B cell (primary cell): ENCODE measurements around the gene CSNK2A2. TPM values are rescaled to one million over a fixed set of nuclear protein-coding genes. Genes with fewer than 3 reads are reported as not detected.

Source experiments
- ATAC-seq: fragments of 200-7000 bp; cut with Tn5 transposase; one replicate; pipeline ENCODE4 v1.10.0; 2021; ENCODE audit warnings: low read depth, mild to moderate bottlenecking, moderate number of reproducible peaks, moderate library complexity
- CTCF ChIA-PET: fragments of 350-600 bp; sonication (Branson Sonifier 250); formaldehyde crosslinking; loops from one replicate; lab custom pipeline; 2021; ENCODE audit warnings: antibody characterized with exemption, inconsistent platforms; lab: Charles Lee
- POLR2A ChIA-PET: fragments of 350-600 bp; sonication (Branson Sonifier 250); formaldehyde crosslinking; loops from one replicate; lab custom pipeline; 2021; ENCODE audit warnings: antibody characterized with exemption; lab: Charles Lee
- DNase-seq: peaks from one replicate; pipeline ENCODE4 v3.0.0; 2013
- H2AFZ ChIP-seq: 2 replicates; pipeline ENCODE4 v1.6.1; 2012; ENCODE audit warnings: mild to moderate bottlenecking, low read depth, low read length; ENCODE audit not compliant: insufficient read depth, poor library complexity, severe bottlenecking
- H3K27ac ChIP-seq, 2 donors: 1 replicate in 1 of 2; 2 replicates in 1 of 2; pipeline ENCODE4 v1.5.1; 2012 to 2013; ENCODE audit warnings: low read length in 2 of 2, mild to moderate bottlenecking in 2 of 2, moderate library complexity in 1 of 2
- H3K27me3 ChIP-seq, 4 experiments: fragments of 200-600 bp in 1 of 4; sonication (generic) in 1 of 4; replicated peaks in 1 of 4; 1 replicate in 2 of 4; 2 replicates in 2 of 4; pipeline versions ENCODE4 v1.6.1 to v1.7.0; 2013 to 2016; ENCODE audit warnings: low read length in 3 of 4, mild to moderate bottlenecking in 2 of 4, mixed read lengths in 1 of 4, moderate library complexity in 1 of 4; ENCODE audit not compliant: insufficient read depth in 4 of 4, control insufficient read depth in 3 of 4; ENCODE audit errors: control extremely low read depth in 1 of 4
- H3K36me3 ChIP-seq, 2 experiments: replicated peaks in 1 of 2; 1 replicate in 1 of 2; 2 replicates in 1 of 2; pipeline versions ENCODE4 v1.6.1 to v1.7.1; 2013; ENCODE audit warnings: low read length in 1 of 2; ENCODE audit not compliant: insufficient read depth in 2 of 2, control insufficient read depth in 1 of 2; ENCODE audit errors: control extremely low read depth in 1 of 2, extremely low read depth in 1 of 2
- H3K4me1 ChIP-seq, 2 donors: fragments of 200-600 bp in 1 of 2; sonication (generic) in 1 of 2; 1 replicate in 1 of 2; 2 replicates in 1 of 2; pipeline versions ENCODE4 v1.5.1 to v1.6.1; 2013 to 2017; ENCODE audit warnings: low read length in 2 of 2; ENCODE audit not compliant: control insufficient read depth in 2 of 2, insufficient read depth in 2 of 2
- H3K4me2 ChIP-seq: replicated peaks from 2 replicates; pipeline ENCODE3; 2012; ENCODE audit warnings: mild to moderate bottlenecking, low read depth, low read length; ENCODE audit not compliant: poor library complexity, severe bottlenecking
- H3K4me3 ChIP-seq, 5 experiments: fragments of 200-600 bp in 1 of 5; sonication (generic) in 1 of 5; 1 replicate in 3 of 5; 2 replicates in 2 of 5; pipeline versions ENCODE4 v1.5.1 to v1.7.0; 2011 to 2016; ENCODE audit warnings: low read length in 4 of 5, mild to moderate bottlenecking in 4 of 5, low read depth in 2 of 5, control low read depth in 1 of 5, moderate library complexity in 1 of 5; ENCODE audit not compliant: insufficient read depth in 1 of 5; ENCODE audit errors: control extremely low read depth in 1 of 5, extremely low read depth in 1 of 5
- H3K79me2 ChIP-seq: fragments of 200-600 bp; sonication (generic); one replicate; pipeline ENCODE4 v1.6.0; 2016; ENCODE audit warnings: low read length; ENCODE audit not compliant: control insufficient read depth, insufficient read depth
- H3K9ac ChIP-seq: fragments of 200-600 bp; sonication (generic); 2 replicates; pipeline ENCODE4 v1.6.1; 2017; ENCODE audit warnings: mild to moderate bottlenecking, low read length, moderate library complexity
- H3K9me3 ChIP-seq, 3 donors: one replicate each; pipeline versions ENCODE4 v1.6.1 to v1.7.1; 2013; ENCODE audit warnings: low read length in 2 of 3; ENCODE audit not compliant: control insufficient read depth in 2 of 3, insufficient read depth in 1 of 3; ENCODE audit errors: control extremely low read depth in 1 of 3
- H4K20me1 ChIP-seq: 2 replicates; pipeline ENCODE4 v1.6.0; 2012; ENCODE audit warnings: mild to moderate bottlenecking, low read length; ENCODE audit not compliant: insufficient read depth, control insufficient read depth, poor library complexity, severe bottlenecking
- H3K27ac Mint-ChIP-seq: one replicate; pipeline ENCODE4 v1.8.0; 2021; ENCODE audit warnings: mixed read lengths
- H3K27me3 Mint-ChIP-seq: one replicate; pipeline ENCODE4 v1.8.0; 2021; ENCODE audit warnings: mixed read lengths
- H3K4me1 Mint-ChIP-seq: one replicate; pipeline ENCODE4 v1.8.0; 2021; ENCODE audit warnings: mixed read lengths
- H3K4me3 Mint-ChIP-seq: one replicate; pipeline ENCODE4 v1.8.0; 2021; ENCODE audit warnings: mixed read lengths
- H3K9me3 Mint-ChIP-seq: one replicate; pipeline ENCODE4 v1.8.0; 2022; ENCODE audit warnings: mixed read lengths; ENCODE audit not compliant: insufficient read depth
- EZH2 ChIP-seq: IDR thresholded peaks from 2 replicates; pipeline ENCODE4 v1.6.1; 2012; ENCODE audit warnings: borderline replicate concordance, low read depth, mild to moderate bottlenecking, moderate library complexity, low read length; ENCODE audit not compliant: insufficient read depth, poor library complexity, severe bottlenecking
- WGBS: methylation state at CpG from one replicate; pipeline ENCODE4 v1.1.5; 2013; ENCODE audit warnings: missing lambda C conversion rate; ENCODE audit not compliant: insufficient coverage; 5-methylcytosine and 5-hydroxymethylcytosine counted together
- intact Hi-C: fragments of 100-400 bp; cut with micrococcal nuclease; formaldehyde crosslinking; loops from one replicate; pipeline ENCODE4 v1.10.0; 2022
- polyA plus RNA-seq: library from polyadenylated mRNA; depleted of rRNA; stranded (reverse); fragments of >200 nt; gene quantifications from 2 replicates; pipeline ENCODE4 v1.2.3, GENCODE V29; 2012
- total RNA-seq, 2 donors: library from RNA; stranded (reverse); fragments of 120-200 nt in 1 of 2; gene quantifications; 1 replicate in 1 of 2; 2 replicates in 1 of 2; pipeline versions ENCODE4 v1.2.3 to v1.2.4, GENCODE V29; 2013 to 2022
- TF ChIP-seq, protein P1 (sequence below): fragments of 200-600 bp; IDR thresholded peaks from one replicate; pipeline ENCODE4 v1.8.0; 2022; ENCODE audit warnings: antibody characterized with exemption, mild to moderate bottlenecking

The CSNK2A2 gene
- total and polyA plus RNA-seq, 2 donors (not counting 1 experiment from before 2014, with no cell fraction given), result 21.3 to 69.4 TPM

- Histone ChIP-seq H3K27ac (no peak overlapping the region), H3K9me3 (no peaks in the 10 kb centered on the region), H2AFZ (no peak overlapping the region), H4K20me1 (peaks cover 35% of the 10 kb centered on the region), H3K4me1 (no peaks in the 10 kb centered on the region), H3K4me2 (no peak overlapping the region), H3K79me2 (peaks cover 30% of the 10 kb centered on the region), H3K27me3 (no peaks in the 10 kb centered on the region), H3K4me3 (no peak overlapping the region), H3K36me3 (peaks cover 13 to 32% of the 10 kb centered on the region in 2 experiments), H3K9ac (no peak overlapping the region)
- ATAC-seq, result no peak
- 98% methylated on average over 5 of the region's 6 CpGs for WGBS
- H3K27ac Mint-ChIP-seq, result no peak overlapping the region
- H3K4me3 Mint-ChIP-seq, result no peak overlapping the region
- no peaks in the 10 kb centered on the region for H3K9me3 Mint-ChIP-seq
- POLR2A ChIA-PET, result no interaction called here
- peaks cover 10% of the 10 kb centered on the region for H3K4me1 Mint-ChIP-seq
- intact Hi-C loops, result no loop called here
- H3K27me3 Mint-ChIP-seq, result no peaks in the 10 kb centered on the region
- DNase-seq, result no peak
- TF ChIP-seq, protein P1, sequence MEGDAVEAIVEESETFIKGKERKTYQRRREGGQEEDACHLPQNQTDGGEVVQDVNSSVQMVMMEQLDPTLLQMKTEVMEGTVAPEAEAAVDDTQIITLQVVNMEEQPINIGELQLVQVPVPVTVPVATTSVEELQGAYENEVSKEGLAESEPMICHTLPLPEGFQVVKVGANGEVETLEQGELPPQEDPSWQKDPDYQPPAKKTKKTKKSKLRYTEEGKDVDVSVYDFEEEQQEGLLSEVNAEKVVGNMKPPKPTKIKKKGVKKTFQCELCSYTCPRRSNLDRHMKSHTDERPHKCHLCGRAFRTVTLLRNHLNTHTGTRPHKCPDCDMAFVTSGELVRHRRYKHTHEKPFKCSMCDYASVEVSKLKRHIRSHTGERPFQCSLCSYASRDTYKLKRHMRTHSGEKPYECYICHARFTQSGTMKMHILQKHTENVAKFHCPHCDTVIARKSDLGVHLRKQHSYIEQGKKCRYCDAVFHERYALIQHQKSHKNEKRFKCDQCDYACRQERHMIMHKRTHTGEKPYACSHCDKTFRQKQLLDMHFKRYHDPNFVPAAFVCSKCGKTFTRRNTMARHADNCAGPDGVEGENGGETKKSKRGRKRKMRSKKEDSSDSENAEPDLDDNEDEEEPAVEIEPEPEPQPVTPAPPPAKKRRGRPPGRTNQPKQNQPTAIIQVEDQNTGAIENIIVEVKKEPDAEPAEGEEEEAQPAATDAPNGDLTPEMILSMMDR, result no peak
- no peak for TF ChIP-seq EZH2
- CTCF ChIA-PET, result interaction anchor here (0.8 to 1.4 kb wide), 2 partner anchors 13 to 20 kb away, joined by 3 to 4 read pairs; partner anchors contain the start of gene CFAP20
Measured at GRCh38 chr16:58116081-58116480, 81.8 kb downstream of the CSNK2A2 start.

DNA sequence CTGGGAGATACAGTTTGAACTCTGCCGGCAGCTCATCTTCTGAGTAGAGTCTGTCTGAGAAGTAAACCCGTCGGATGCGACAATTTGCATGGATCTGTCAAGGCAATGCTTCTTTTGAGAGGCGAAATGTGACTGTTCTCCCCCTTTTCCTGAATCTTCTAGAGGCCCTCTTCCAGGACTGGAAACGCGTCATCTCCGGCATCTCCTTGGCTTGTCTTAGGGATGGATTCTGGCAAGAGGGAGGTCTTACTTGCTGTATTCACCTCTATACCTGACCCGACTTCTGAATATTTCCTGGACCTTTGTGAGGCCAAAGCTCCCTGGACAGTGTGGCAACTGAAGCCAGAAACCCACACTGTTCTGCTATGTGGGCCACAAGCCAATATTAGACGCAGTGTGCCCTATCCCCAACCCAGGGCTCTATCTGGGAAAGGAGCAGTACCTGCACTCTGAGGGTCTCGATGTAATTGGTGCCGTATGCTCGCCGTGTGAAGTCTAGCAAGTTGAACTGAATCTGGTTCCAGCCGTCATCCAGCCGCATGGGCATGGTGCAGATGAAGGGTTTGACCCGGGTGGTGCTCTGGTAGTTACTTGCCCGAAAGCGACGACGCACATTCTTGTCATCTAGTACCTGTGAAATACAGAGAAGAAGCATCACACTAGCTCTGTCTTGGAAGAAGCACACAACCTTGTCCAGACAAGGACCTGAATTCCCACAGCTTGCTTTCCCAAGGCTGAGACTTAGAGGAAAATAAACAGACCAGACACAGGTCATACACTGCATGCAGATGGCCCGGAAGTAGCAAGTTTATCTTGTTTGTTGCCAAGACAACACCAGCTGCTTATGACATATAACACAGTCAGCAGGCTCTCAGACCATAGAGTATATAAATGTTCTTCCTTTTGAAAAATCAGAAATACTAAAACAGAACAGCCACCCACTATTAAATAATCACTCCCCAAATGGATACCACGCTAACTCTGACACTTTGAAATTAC lies 82.8 kb downstream of the CSNK2A2 start:
- no peak overlapping the region for H3K27ac ChIP-seq
- H3K9me3 Mint-ChIP-seq, result no peaks in the 10 kb centered on the region
- no peak overlapping the region for H2AFZ ChIP-seq
- peaks cover 25% of the 10 kb centered on the region for H4K20me1 ChIP-seq
- no peak for ATAC-seq
- no peaks in the 10 kb centered on the region for H3K27me3 Mint-ChIP-seq
- no peak overlapping the region for H3K27ac Mint-ChIP-seq
- H3K4me3 Mint-ChIP-seq, result no peak overlapping the region
- TF ChIP-seq, protein P1, result no peak
- TF ChIP-seq EZH2, result no peak
- WGBS, result 99% methylated on average over 18 of the region's 23 CpGs
- H3K4me1 ChIP-seq, result no peaks in the 10 kb centered on the region
- H3K79me2 ChIP-seq, result peaks cover 21% of the 10 kb centered on the region
- no peak overlapping the region for H3K4me2 ChIP-seq
- POLR2A ChIA-PET, result no interaction called here
- no peaks in the 10 kb centered on the region for H3K27me3 ChIP-seq
- no peak overlapping the region for H3K4me3 ChIP-seq
- no peaks in the 10 kb centered on the region for H3K9me3 ChIP-seq
- intact Hi-C loops, result no loop called here
- H3K36me3 ChIP-seq, result peaks cover 15 to 32% of the 10 kb centered on the region in 2 experiments
- no peak overlapping the region for H3K9ac ChIP-seq
- CTCF ChIA-PET, result no interaction called here
- no peak for DNase-seq
- H3K4me1 Mint-ChIP-seq, result peaks cover 5% of the 10 kb centered on the region
